ENCODE results near the gene PMFBP1. TPM values are rescaled to one million over a fixed set of nuclear protein-coding genes. Genes with fewer than 3 reads are reported as not detected.

Gene PMFBP1
- total RNA-seq, 1 donor from 2014 or later, result 0.38 TPM

DNA sequence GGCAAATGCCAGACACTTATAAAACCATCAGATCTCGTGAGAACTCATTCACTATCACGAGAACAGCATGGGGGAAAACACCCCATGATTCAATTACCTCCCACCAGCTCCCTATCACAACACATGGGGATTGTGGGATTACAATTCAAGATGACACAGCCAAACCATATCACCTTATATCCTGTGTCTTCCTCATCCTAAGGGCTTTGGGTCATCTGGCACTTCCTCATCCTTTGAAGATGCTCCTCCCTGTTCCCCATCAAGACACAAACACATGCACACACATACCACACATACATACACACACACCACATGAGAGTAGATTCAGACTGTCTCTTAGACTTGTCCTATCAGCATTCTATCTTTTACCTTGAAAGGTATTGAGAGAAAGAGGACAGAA lies 2.8 kb upstream of the PMFBP1 start:
- H3K4me3 Mint-ChIP-seq (ENCODE audit: unreplicated experiment), result no peak overlapping the region
- no peaks in the 10 kb centered on the region for H3K36me3 Mint-ChIP-seq (ENCODE audit: low read depth, unreplicated experiment)
- H3K27ac Mint-ChIP-seq (ENCODE audit: unreplicated experiment), result no peak overlapping the region
- no peaks in the 10 kb centered on the region for H3K27me3 Mint-ChIP-seq (ENCODE audit: unreplicated experiment)
- no peaks in the 10 kb centered on the region for H3K9me3 Mint-ChIP-seq (ENCODE audit: unreplicated experiment)
- no peak for DNase-seq (ENCODE audit: low spot score)
- TF ChIP-seq CTCF (IDR thresholded peaks at IDR 0.05; ENCODE audit: unreplicated experiment), result no peak
- no peaks in the 10 kb centered on the region for H3K4me1 Mint-ChIP-seq (ENCODE audit: unreplicated experiment)

DNA sequence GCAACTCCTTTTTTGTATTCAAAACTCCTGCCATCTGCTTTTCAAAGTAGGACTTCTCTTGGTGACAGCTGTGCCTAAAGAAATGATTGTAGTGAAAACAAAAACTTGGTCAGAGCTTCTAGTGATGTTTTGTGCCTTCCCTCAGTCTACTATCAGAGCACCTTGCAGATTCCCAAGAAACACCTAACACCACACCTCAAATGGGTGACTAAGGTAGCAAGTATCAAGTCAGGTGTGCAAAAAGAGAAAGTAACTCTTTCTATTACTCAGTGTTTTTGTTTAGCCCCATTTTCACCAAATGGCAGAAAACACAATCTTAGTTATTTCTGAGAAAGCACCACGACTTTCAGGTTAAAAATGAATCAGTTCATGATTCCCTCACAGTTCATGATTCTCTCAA lies 2.0 kb upstream of the PMFBP1 start:
- no peaks in the 10 kb centered on the region for H3K27me3 Mint-ChIP-seq (ENCODE audit: unreplicated experiment)
- no peak overlapping the region for H3K27ac Mint-ChIP-seq (ENCODE audit: unreplicated experiment)
- H3K9me3 Mint-ChIP-seq (ENCODE audit: unreplicated experiment), result no peaks in the 10 kb centered on the region
- TF ChIP-seq CTCF (IDR thresholded peaks at IDR 0.05; ENCODE audit: unreplicated experiment), result no peak
- no peaks in the 10 kb centered on the region for H3K36me3 Mint-ChIP-seq (ENCODE audit: low read depth, unreplicated experiment)
- H3K4me1 Mint-ChIP-seq (ENCODE audit: unreplicated experiment), result no peaks in the 10 kb centered on the region
- no peak for DNase-seq (ENCODE audit: low spot score)
- no peak overlapping the region for H3K4me3 Mint-ChIP-seq (ENCODE audit: unreplicated experiment)

- no peak for TF ChIP-seq CTCF (IDR thresholded peaks at IDR 0.05; ENCODE audit: unreplicated experiment)
- no peaks in the 10 kb centered on the region for H3K36me3 Mint-ChIP-seq (ENCODE audit: low read depth, unreplicated experiment)
- no peaks in the 10 kb centered on the region for H3K27me3 Mint-ChIP-seq (ENCODE audit: unreplicated experiment)
- no peaks in the 10 kb centered on the region for H3K4me1 Mint-ChIP-seq (ENCODE audit: unreplicated experiment)
- no peaks in the 10 kb centered on the region for H3K9me3 Mint-ChIP-seq (ENCODE audit: unreplicated experiment)
- no peak overlapping the region for H3K4me3 Mint-ChIP-seq (ENCODE audit: unreplicated experiment)
- H3K27ac Mint-ChIP-seq (ENCODE audit: unreplicated experiment), result no peak overlapping the region
- no peak for DNase-seq (ENCODE audit: low spot score)
Measured at GRCh38 chr16:72171236-72171635, 719 bp downstream of the PMFBP1 start.

- Mint-ChIP-seq H3K9me3 (ENCODE audit: unreplicated experiment) (no peaks in the 10 kb centered on the region), H3K36me3 (ENCODE audit: low read depth, unreplicated experiment) (no peaks in the 10 kb centered on the region), H3K4me1 (ENCODE audit: unreplicated experiment) (no peaks in the 10 kb centered on the region), H3K27ac (ENCODE audit: unreplicated experiment) (no peak overlapping the region), H3K4me3 (ENCODE audit: unreplicated experiment) (no peak overlapping the region), H3K27me3 (ENCODE audit: unreplicated experiment) (no peaks in the 10 kb centered on the region)
- no peak for DNase-seq (ENCODE audit: low spot score)
- TF ChIP-seq CTCF (IDR thresholded peaks at IDR 0.05; ENCODE audit: unreplicated experiment), result no peak
Measured at GRCh38 chr16:72169708-72170107, 2.2 kb downstream of the PMFBP1 start.

GRCh38 chr16:72168365-72168764 lies 3.6 kb downstream of the PMFBP1 start:
- no peak overlapping the region for H3K27ac Mint-ChIP-seq (ENCODE audit: unreplicated experiment)

More at GRCh38 chr16:72168365-72168764, 3.6 kb downstream of the PMFBP1 start:
- Mint-ChIP-seq H3K4me1 (ENCODE audit: unreplicated experiment) (no peaks in the 10 kb centered on the region), H3K9me3 (ENCODE audit: unreplicated experiment) (no peaks in the 10 kb centered on the region), H3K27me3 (ENCODE audit: unreplicated experiment) (no peaks in the 10 kb centered on the region), H3K4me3 (ENCODE audit: unreplicated experiment) (no peak overlapping the region), H3K36me3 (ENCODE audit: low read depth, unreplicated experiment) (no peaks in the 10 kb centered on the region)
- DNase-seq (ENCODE audit: low spot score), result no peak
- TF ChIP-seq CTCF (IDR thresholded peaks at IDR 0.05; ENCODE audit: unreplicated experiment), result no peak
